Gastrocnemius medialis (tissue), 4 donors: Measurements from ENCODE around the gene STARD3. TPM values are rescaled to one million over a fixed set of nuclear protein-coding genes. Genes with fewer than 3 reads are reported as not detected.
A peak's percentile ranks its signal among the peaks of the same experiment; 100 is the strongest.

Source experiments
- ATAC-seq, 2 donors: fragments of 150-250 bp; one replicate each; pipeline ENCODE4 v1.9.1; 2016
- DNase-seq, 2 donors: peaks; one replicate each; pipeline ENCODE4 v3.0.0-alpha.2; 2019
- H3K27ac ChIP-seq, 4 donors: fragments of 200-600 bp; sonication (generic); 1 replicate in 1 of 4; 2 replicates in 3 of 4; pipeline ENCODE4 v1.5.1; 2016 to 2018; ENCODE audit warnings: mild to moderate bottlenecking in 2 of 4, moderate library complexity in 1 of 4
- H3K27me3 ChIP-seq, 3 donors: fragments of 200-600 bp; sonication (generic) in 2 of 3; 1 replicate in 1 of 3; 2 replicates in 2 of 3; pipeline versions ENCODE4 v1.5.1 to v1.6.0; 2016 to 2019; ENCODE audit warnings: mild to moderate bottlenecking in 1 of 3, moderate library complexity in 1 of 3
- H3K36me3 ChIP-seq, 2 donors: fragments of 200-600 bp; sonication (generic) in 1 of 2; one replicate each; pipeline ENCODE4 v1.5.1; 2017 to 2018
- H3K4me1 ChIP-seq, 2 donors: fragments of 200-600 bp; sonication (generic) in 1 of 2; one replicate each; pipeline ENCODE4 v1.5.1; 2016 to 2017; ENCODE audit warnings: mild to moderate bottlenecking in 2 of 2
- H3K4me3 ChIP-seq, 4 donors: fragments of 200-600 bp; sonication (generic) in 3 of 4; 1 replicate in 1 of 4; 2 replicates in 3 of 4; pipeline ENCODE4 v1.5.1; 2016 to 2019; ENCODE audit warnings: mild to moderate bottlenecking in 2 of 4
- H3K9me3 ChIP-seq, 3 donors: fragments of 200-600 bp; sonication (generic) in 2 of 3; 1 replicate in 1 of 3; 2 replicates in 2 of 3; pipeline ENCODE4 v1.5.1; 2016 to 2019
- CTCF ChIP-seq, 5 experiments: fragments of 450-650 bp in 3 of 5; fragments of 200-600 bp in 2 of 5; sonication (generic) in 2 of 5; IDR thresholded peaks in 4 of 5; conservative IDR thresholded peaks in 1 of 5; 1 replicate in 4 of 5; 2 replicates in 1 of 5; pipeline ENCODE4 v1.5.1; 2016 to 2019; ENCODE audit warnings: antibody characterized with exemption in 5 of 5, mild to moderate bottlenecking in 3 of 5, moderate library complexity in 3 of 5
- POLR2A ChIP-seq, 2 donors: fragments of 450-650 bp; IDR thresholded peaks; one replicate each; pipeline ENCODE4 v1.6.1; 2017; ENCODE audit warnings: antibody characterized with exemption in 2 of 2, mild to moderate bottlenecking in 2 of 2, moderate library complexity in 2 of 2
- in situ Hi-C, 4 donors: fragments of 200-750 bp; cut with MboI; loops; one replicate each; pipeline versions ENCODE4 v1.15.0 to v1.8.0; 2017; ENCODE audit warnings: low sequenced_read_pairs in 4 of 4
- intact Hi-C: fragments of 100-400 bp; cut with DNase I; formaldehyde crosslinking; loops from one replicate; pipeline ENCODE4 v1.15.1; 2023; ENCODE audit warnings: low total_unique reads
- total RNA-seq, 4 donors: library from RNA; depleted of rRNA; stranded (reverse); fragments of >200 nt; gene quantifications; one replicate each; pipeline versions ENCODE4 v1.1.0 to v1.2.3, GENCODE V29; 2016

STARD3 gene
- total RNA-seq, 4 donors from 2014 or later = 31.0 to 41.7 (median 41.0) TPM

- no peak for DNase-seq
- peaks cover 0 to 6% of the 10 kb centered on the region in 2 donors for H3K36me3 ChIP-seq
- H3K9me3 ChIP-seq = no peaks in the 10 kb centered on the region
- ATAC-seq = no peak
- no peak overlapping the region for H3K27ac ChIP-seq
- TF ChIP-seq CTCF (IDR thresholded peaks at IDR 0.05 in 4 of 5, conservative IDR thresholded peaks at IDR 0.05 in 1 of 5) (no peak), POLR2A (IDR thresholded peaks at IDR 0.05) (no peak)
- H3K4me1 ChIP-seq = peaks cover 22% of the 10 kb centered on the region in 2 donors
- intact Hi-C loops (no loop called here), in situ Hi-C loops (no loop called here)
- H3K4me3 ChIP-seq = no peak overlapping the region
- no peaks in the 10 kb centered on the region for H3K27me3 ChIP-seq
These were observed 18.2 kb downstream of the STARD3 start for GRCh38 chr17:39655105-39655504.

- no peak overlapping the region for H3K4me3 ChIP-seq
- H3K27me3 ChIP-seq = no peaks in the 10 kb centered on the region
- no peaks in the 10 kb centered on the region for H3K9me3 ChIP-seq
- ATAC-seq (no peak), DNase-seq (no peak)
- intact Hi-C loops (no loop called here), in situ Hi-C loops (no loop called here)
- peaks cover 0 to 6% of the 10 kb centered on the region in 2 donors for H3K36me3 ChIP-seq
- TF ChIP-seq POLR2A (IDR thresholded peaks at IDR 0.05) (no peak), CTCF (IDR thresholded peaks at IDR 0.05 in 4 of 5, conservative IDR thresholded peaks at IDR 0.05 in 1 of 5) (no peak)
- peak overlapping the region in 3 of 4 donors; percentile 96 to 99 (median 99) for H3K27ac ChIP-seq
- peaks cover 49 to 54% of the 10 kb centered on the region in 2 donors for H3K4me1 ChIP-seq
These were observed 21.4 kb downstream of the STARD3 start for GRCh38 chr17:39658346-39658745.

GRCh38 chr17:39658760-39659159 lies 21.8 kb downstream of the STARD3 start:
- no peaks in the 10 kb centered on the region for H3K9me3 ChIP-seq
- in situ Hi-C loops (no loop called here), intact Hi-C loops (no loop called here)
- no peak for TF ChIP-seq CTCF (IDR thresholded peaks at IDR 0.05 in 4 of 5, conservative IDR thresholded peaks at IDR 0.05 in 1 of 5)
- TF ChIP-seq POLR2A (IDR thresholded peaks at IDR 0.05) = no peak
- no peaks in the 10 kb centered on the region for H3K27me3 ChIP-seq
- H3K27ac ChIP-seq = peak overlapping the region; percentile 96 to 99 (median 98)
- peaks cover 52 to 59% of the 10 kb centered on the region in 2 donors for H3K4me1 ChIP-seq
- DNase-seq = no peak
- H3K4me3 ChIP-seq = no peak overlapping the region
- no peak for ATAC-seq
- H3K36me3 ChIP-seq = peaks cover 0 to 6% of the 10 kb centered on the region in 2 donors

GRCh38 chr17:39659279-39660010 lies 22.5 kb downstream of the STARD3 start:
- H3K36me3 ChIP-seq = peaks cover 0 to 6% of the 10 kb centered on the region in 2 donors

More at GRCh38 chr17:39659279-39660010, 22.5 kb downstream of the STARD3 start:
- in situ Hi-C loops (no loop called here), intact Hi-C loops (loop anchor here (5.0 to 10.0 kb wide), 2 partner anchors 93 to 465 kb away; partner anchors contain the start of gene CACNB1)
- TF ChIP-seq CTCF (IDR thresholded peaks at IDR 0.05 in 4 of 5, conservative IDR thresholded peaks at IDR 0.05 in 1 of 5) (no peak), POLR2A (IDR thresholded peaks at IDR 0.05) (no peak)
- H3K27me3 ChIP-seq = no peaks in the 10 kb centered on the region
- H3K4me3 ChIP-seq = peak overlapping the region in 2 of 4 donors; percentile 33 to 38
- peaks cover 59 to 60% of the 10 kb centered on the region in 2 donors for H3K4me1 ChIP-seq
- peak overlapping the region; percentile 96 to 99 (median 98) for H3K27ac ChIP-seq
- ATAC-seq = no peak
- no peaks in the 10 kb centered on the region for H3K9me3 ChIP-seq
- no peak for DNase-seq
